Measurements from ENCODE around the gene HIGD1C. TPM values are rescaled to one million over a fixed set of nuclear protein-coding genes. Genes with fewer than 3 reads are reported as not detected.

Gene HIGD1C
- total RNA-seq, 5 donors from 2014 or later (not counting 1 experiment from before 2014, with no cell fraction given): not detected

DNA sequence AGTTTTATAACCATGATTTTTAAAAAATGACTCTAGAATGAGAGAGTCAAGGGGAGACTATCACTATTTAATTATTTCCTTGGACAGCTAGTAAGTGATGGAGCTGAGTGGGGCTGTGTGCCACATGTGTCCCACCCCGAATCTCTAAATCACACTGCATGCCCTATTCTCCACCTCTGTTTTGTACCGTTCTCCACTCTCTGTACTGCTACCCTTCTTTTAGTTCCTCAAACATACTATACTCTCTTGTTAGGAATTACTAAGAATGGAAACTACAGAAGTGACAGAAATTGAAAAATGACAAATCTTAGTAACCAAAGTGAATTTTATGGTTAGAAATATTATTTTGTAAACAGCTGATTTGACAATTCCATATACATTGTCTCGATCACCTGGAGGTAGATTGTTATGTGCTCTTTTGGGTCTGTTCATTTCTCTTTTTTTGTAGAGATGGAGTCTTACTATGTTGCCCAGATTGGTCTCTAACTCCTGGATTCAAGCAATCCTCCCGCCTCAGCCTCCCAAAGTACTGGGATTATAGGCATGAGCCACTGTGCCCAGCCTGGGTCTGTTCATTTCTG, 37.9 kb downstream of the HIGD1C start:
- CTCF ChIA-PET: interaction anchor here in 1 of 2 donors (0.6 to 2.0 kb wide), 4 partner anchors 27 to 225 kb away, joined by 4 to 7 read pairs (median 4); no protein-coding TSS in a partner anchor
- H3K9me3 ChIP-seq: no peaks in the 10 kb centered on the region
- ATAC-seq (replicated peaks in 1 of 4) (no peak), DNase-seq (no peak)
- H3K27me3 ChIP-seq (replicated peaks in 1 of 2; ENCODE audit: control insufficient read depth in 2 of 2, extremely low read depth in 1 of 2, insufficient read depth in 2 of 2, low read length in 1 of 2): no peaks in the 10 kb centered on the region
- H3K27ac Mint-ChIP-seq: peak overlapping the region in 1 of 2 donors; percentile 14
- POLR2A ChIA-PET: interaction anchor here (0.6 to 0.7 kb wide), 2 partner anchors 93 to 843 kb away, joined by 3 to 4 read pairs; partner anchors contain the start of gene CSRNP2 (in 1 of the 2)
- H3K27ac ChIP-seq (ENCODE audit: low read length): no peak overlapping the region
- peaks cover 0 to 9% (median 9%) of the 10 kb centered on the region in 3 donors for H3K4me1 Mint-ChIP-seq
- H3K36me3 ChIP-seq (ENCODE audit: control insufficient read depth in 2 of 2, extremely low read depth in 1 of 2, insufficient read depth in 1 of 2, low read length in 1 of 2): peaks cover 6 to 69% of the 10 kb centered on the region in 2 donors
- H3K36me3 Mint-ChIP-seq: peaks cover 48% of the 10 kb centered on the region
- no peak overlapping the region for H3K4me3 ChIP-seq (ENCODE audit: control insufficient read depth in 1 of 2, extremely low read depth in 1 of 2, low read length in 1 of 2)
- H3K9me3 Mint-ChIP-seq: no peaks in the 10 kb centered on the region
- no peaks in the 10 kb centered on the region for H3K27me3 Mint-ChIP-seq
- no peak overlapping the region for H3K4me3 Mint-ChIP-seq
- no peaks in the 10 kb centered on the region for H3K4me1 ChIP-seq (ENCODE audit: control insufficient read depth in 1 of 2, extremely low read depth in 1 of 2, insufficient read depth in 2 of 2, low read length in 2 of 2)
- no CpG with 5 or more reads among the region's 4 CpGs for WGBS (ENCODE audit: insufficient coverage)

- Mint-ChIP-seq H3K4me1 (peaks cover 0 to 9% (median 9%) of the 10 kb centered on the region in 3 donors), H3K27ac (peak overlapping the region in 1 of 2 donors; percentile 14), H3K9me3 (no peaks in the 10 kb centered on the region), H3K36me3 (peaks cover 54% of the 10 kb centered on the region), H3K4me3 (no peak overlapping the region), H3K27me3 (no peaks in the 10 kb centered on the region)
- no peaks in the 10 kb centered on the region for H3K27me3 ChIP-seq (replicated peaks in 1 of 2; ENCODE audit: control insufficient read depth in 2 of 2, extremely low read depth in 1 of 2, insufficient read depth in 2 of 2, low read length in 1 of 2)
- peaks cover 6 to 74% of the 10 kb centered on the region in 2 donors for H3K36me3 ChIP-seq (ENCODE audit: control insufficient read depth in 2 of 2, extremely low read depth in 1 of 2, insufficient read depth in 1 of 2, low read length in 1 of 2)
- WGBS (ENCODE audit: insufficient coverage): no CpG with 5 or more reads among the region's 3 CpGs
- H3K9me3 ChIP-seq: no peaks in the 10 kb centered on the region
- no peak overlapping the region for H3K4me3 ChIP-seq (ENCODE audit: control insufficient read depth in 1 of 2, extremely low read depth in 1 of 2, low read length in 1 of 2)
- no peak for DNase-seq
- CTCF ChIA-PET: no interaction called here
- no peaks in the 10 kb centered on the region for H3K4me1 ChIP-seq (ENCODE audit: control insufficient read depth in 1 of 2, extremely low read depth in 1 of 2, insufficient read depth in 2 of 2, low read length in 2 of 2)
- no peak for ATAC-seq (replicated peaks in 1 of 4)
- H3K27ac ChIP-seq (ENCODE audit: low read length): no peak overlapping the region
- POLR2A ChIA-PET: interaction anchor here in 1 of 2 donors (0.7 kb wide), 1 partner anchor 844 kb away, joined by 3 read pairs; no protein-coding TSS in a partner anchor
Observed at GRCh38 chr12:50990791-50991190, 38.4 kb downstream of the HIGD1C start.

GRCh38 chr12:50991291-50991690, 38.9 kb downstream of the HIGD1C start:
- Histone ChIP-seq H3K4me1 (ENCODE audit: control insufficient read depth in 1 of 2, extremely low read depth in 1 of 2, insufficient read depth in 2 of 2, low read length in 2 of 2) (no peaks in the 10 kb centered on the region), H3K27ac (ENCODE audit: low read length) (no peak overlapping the region), H3K27me3 (replicated peaks in 1 of 2; ENCODE audit: control insufficient read depth in 2 of 2, extremely low read depth in 1 of 2, insufficient read depth in 2 of 2, low read length in 1 of 2) (no peaks in the 10 kb centered on the region), H3K36me3 (ENCODE audit: control insufficient read depth in 2 of 2, extremely low read depth in 1 of 2, insufficient read depth in 1 of 2, low read length in 1 of 2) (peaks cover 6 to 78% of the 10 kb centered on the region in 2 donors), H3K9me3 (no peaks in the 10 kb centered on the region), H3K4me3 (ENCODE audit: control insufficient read depth in 1 of 2, extremely low read depth in 1 of 2, low read length in 1 of 2) (no peak overlapping the region)
- Mint-ChIP-seq H3K27me3 (no peaks in the 10 kb centered on the region), H3K36me3 (peaks cover 57% of the 10 kb centered on the region), H3K4me1 (peaks cover 0 to 9% (median 9%) of the 10 kb centered on the region in 3 donors), H3K27ac (peak overlapping the region in 1 of 2 donors; percentile 53), H3K9me3 (no peaks in the 10 kb centered on the region), H3K4me3 (no peak overlapping the region)
- ATAC-seq (replicated peaks in 1 of 4) (no peak), DNase-seq (no peak)
- POLR2A ChIA-PET: no interaction called here
- CTCF ChIA-PET: no interaction called here
- 33% methylated on average over 1 of the region's 6 CpGs for WGBS (ENCODE audit: insufficient coverage)

- H3K4me1 ChIP-seq (ENCODE audit: control insufficient read depth in 1 of 2, extremely low read depth in 1 of 2, insufficient read depth in 2 of 2, low read length in 2 of 2): no peaks in the 10 kb centered on the region
- no peaks in the 10 kb centered on the region for H3K27me3 ChIP-seq (replicated peaks in 1 of 2; ENCODE audit: control insufficient read depth in 2 of 2, extremely low read depth in 1 of 2, insufficient read depth in 2 of 2, low read length in 1 of 2)
- Mint-ChIP-seq H3K4me1 (no peaks in the 10 kb centered on the region), H3K27ac (no peak overlapping the region), H3K27me3 (no peaks in the 10 kb centered on the region), H3K9me3 (no peaks in the 10 kb centered on the region), H3K36me3 (peaks cover 65% of the 10 kb centered on the region), H3K4me3 (no peak overlapping the region)
- DNase-seq (no peak), ATAC-seq (replicated peaks in 1 of 4) (no peak)
- no peaks in the 10 kb centered on the region for H3K9me3 ChIP-seq
- no peak overlapping the region for H3K27ac ChIP-seq (ENCODE audit: low read length)
- 0% methylated on average over 1 of the region's 2 CpGs for WGBS (ENCODE audit: insufficient coverage)
- ChIA-PET CTCF (interaction anchor here in 1 of 2 donors (0.6 kb wide), 1 partner anchor 79 kb away, joined by 6 read pairs; no protein-coding TSS in a partner anchor), POLR2A (interaction anchor here in 1 of 2 donors (0.7 kb wide), 1 partner anchor 331 kb away, joined by 5 read pairs; no protein-coding TSS in a partner anchor)
- H3K36me3 ChIP-seq (ENCODE audit: control insufficient read depth in 2 of 2, extremely low read depth in 1 of 2, insufficient read depth in 1 of 2, low read length in 1 of 2): peaks cover 6 to 84% of the 10 kb centered on the region in 2 donors
- H3K4me3 ChIP-seq (ENCODE audit: control insufficient read depth in 1 of 2, extremely low read depth in 1 of 2, low read length in 1 of 2): no peak overlapping the region
Observed at GRCh38 chr12:50992819-50993218, 40.5 kb downstream of the HIGD1C start.

GRCh38 chr12:50999093-50999492, 46.7 kb downstream of the HIGD1C start:
- no peaks in the 10 kb centered on the region for H3K27me3 ChIP-seq (replicated peaks in 1 of 2; ENCODE audit: control insufficient read depth in 2 of 2, extremely low read depth in 1 of 2, insufficient read depth in 2 of 2, low read length in 1 of 2)
- H3K4me1 Mint-ChIP-seq: no peaks in the 10 kb centered on the region
- H3K27ac ChIP-seq (ENCODE audit: low read length): no peak overlapping the region
- WGBS (ENCODE audit: insufficient coverage): no CpG with 5 or more reads among the region's 4 CpGs
- no peak overlapping the region for H3K27ac Mint-ChIP-seq
- peaks cover 61% of the 10 kb centered on the region for H3K36me3 Mint-ChIP-seq
- peaks cover 0 to 57% of the 10 kb centered on the region in 2 donors for H3K36me3 ChIP-seq (ENCODE audit: control insufficient read depth in 2 of 2, extremely low read depth in 1 of 2, insufficient read depth in 1 of 2, low read length in 1 of 2)
- CTCF ChIA-PET: interaction anchor here in 1 of 2 donors (0.6 to 0.9 kb wide), 2 partner anchors 9 to 181 kb away, joined by 3 read pairs; no protein-coding TSS in a partner anchor
- ATAC-seq (replicated peaks in 1 of 4) (no peak), DNase-seq (no peak)
- no peaks in the 10 kb centered on the region for H3K27me3 Mint-ChIP-seq
- no peak overlapping the region for H3K4me3 ChIP-seq (ENCODE audit: control insufficient read depth in 1 of 2, extremely low read depth in 1 of 2, low read length in 1 of 2)
- H3K4me3 Mint-ChIP-seq: no peak overlapping the region
- POLR2A ChIA-PET: no interaction called here
- H3K9me3 ChIP-seq: no peaks in the 10 kb centered on the region
- H3K9me3 Mint-ChIP-seq: no peaks in the 10 kb centered on the region
- no peaks in the 10 kb centered on the region for H3K4me1 ChIP-seq (ENCODE audit: control insufficient read depth in 1 of 2, extremely low read depth in 1 of 2, insufficient read depth in 2 of 2, low read length in 2 of 2)

- peaks cover 2 to 56% of the 10 kb centered on the region in 2 donors for H3K36me3 ChIP-seq (ENCODE audit: control insufficient read depth in 2 of 2, extremely low read depth in 1 of 2, insufficient read depth in 1 of 2, low read length in 1 of 2)
- Mint-ChIP-seq H3K9me3 (no peaks in the 10 kb centered on the region), H3K4me3 (no peak overlapping the region), H3K4me1 (no peaks in the 10 kb centered on the region), H3K27me3 (no peaks in the 10 kb centered on the region), H3K36me3 (peaks cover 62% of the 10 kb centered on the region), H3K27ac (no peak overlapping the region)
- H3K27ac ChIP-seq (ENCODE audit: low read length): no peak overlapping the region
- POLR2A ChIA-PET: no interaction called here
- WGBS (ENCODE audit: insufficient coverage): 81% methylated on average over 4 of the region's 7 CpGs
- ATAC-seq (replicated peaks in 1 of 4): no peak
- no peak overlapping the region for H3K4me3 ChIP-seq (ENCODE audit: control insufficient read depth in 1 of 2, extremely low read depth in 1 of 2, low read length in 1 of 2)
- H3K27me3 ChIP-seq (replicated peaks in 1 of 2; ENCODE audit: control insufficient read depth in 2 of 2, extremely low read depth in 1 of 2, insufficient read depth in 2 of 2, low read length in 1 of 2): no peaks in the 10 kb centered on the region
- DNase-seq: no peak
- no peaks in the 10 kb centered on the region for H3K9me3 ChIP-seq
- no peaks in the 10 kb centered on the region for H3K4me1 ChIP-seq (ENCODE audit: control insufficient read depth in 1 of 2, extremely low read depth in 1 of 2, insufficient read depth in 2 of 2, low read length in 2 of 2)
- CTCF ChIA-PET: interaction anchor here in 1 of 2 donors (0.7 kb wide), 1 partner anchor 45 kb away, joined by 11 read pairs; no protein-coding TSS in a partner anchor
Observed at GRCh38 chr12:51000245-51000644, 47.9 kb downstream of the HIGD1C start.
